HepG2 (cell line): ENCODE measurements around the gene UNC13D. TPM values are rescaled to one million over a fixed set of nuclear protein-coding genes. Genes with fewer than 3 reads are reported as not detected.
A peak's percentile ranks its signal among the peaks of the same experiment; 100 is the strongest.

Experiments
- ADNP ChIP-seq: sonication (generic); formaldehyde crosslinking; IDR thresholded peaks from 2 replicates; pipeline ENCODE4 v1.4.0; 2020; ENCODE audit warnings: missing genetic modification reagents
- ATF6 ChIP-seq: sonication (generic); formaldehyde crosslinking; conservative IDR thresholded peaks from 2 replicates; pipeline ENCODE4 v1.4.0; 2020; ENCODE audit warnings: missing genetic modification reagents
- BRCA1 ChIP-seq: sonication (generic); formaldehyde crosslinking; IDR thresholded peaks from 2 replicates; pipeline ENCODE4 v1.4.0; 2020; ENCODE audit warnings: missing genetic modification reagents
- CREB3 ChIP-seq: sonication (generic); formaldehyde crosslinking; IDR thresholded peaks from 2 replicates; pipeline ENCODE4 v1.5.0; 2020; ENCODE audit warnings: missing genetic modification reagents
- ETV5 ChIP-seq: IDR thresholded peaks from 2 replicates; pipeline ENCODE4 v1.6.1; 2018; ENCODE audit warnings: missing biosample characterization, missing genetic modification reagents, inconsistent platforms, borderline replicate concordance
- KMT2A ChIP-seq: sonication (generic); formaldehyde crosslinking; IDR thresholded peaks from 2 replicates; pipeline ENCODE4 v1.4.0; 2020; ENCODE audit warnings: missing genetic modification reagents
- MAZ ChIP-seq, 2 experiments: sonication (generic) in 1 of 2; formaldehyde crosslinking in 1 of 2; IDR thresholded peaks; 2 replicates each; pipeline versions ENCODE4 v1.5.0 to v1.6.1; 2012 to 2020; ENCODE audit warnings: low read depth in 2 of 2, mild to moderate bottlenecking in 2 of 2, borderline replicate concordance in 1 of 2, improper control_type of control experiment in 1 of 2, low read length in 1 of 2, missing genetic modification reagents in 1 of 2, moderate library complexity in 1 of 2
- NR1H2 ChIP-seq: sonication (generic); formaldehyde crosslinking; IDR thresholded peaks from 2 replicates; pipeline ENCODE4 v1.8.1; 2022; ENCODE audit warnings: low read depth, missing genetic modification reagents, borderline replicate concordance
- PPARG ChIP-seq: conservative IDR thresholded peaks from 2 replicates; pipeline ENCODE4 v1.6.1; 2016; ENCODE audit warnings: missing biosample characterization, missing genetic modification reagents
- RCOR2 ChIP-seq: IDR thresholded peaks from 2 replicates; pipeline ENCODE4 v1.6.1; 2016; ENCODE audit warnings: missing biosample characterization, missing genetic modification reagents
- RNF219 ChIP-seq: sonication (generic); formaldehyde crosslinking; IDR thresholded peaks from 2 replicates; pipeline ENCODE4 v1.5.0; 2020; ENCODE audit warnings: mild to moderate bottlenecking, missing genetic modification reagents
- SAP130 ChIP-seq: IDR thresholded peaks from 2 replicates; pipeline ENCODE4 v1.6.1; 2016; ENCODE audit warnings: low read depth
- SIX1 ChIP-seq: sonication (generic); formaldehyde crosslinking; IDR thresholded peaks from 2 replicates; pipeline ENCODE4 v1.4.0; 2020; ENCODE audit warnings: missing genetic modification reagents, borderline replicate concordance
- SNRNP70 ChIP-seq: fragments of 200-400 bp; formaldehyde crosslinking; IDR thresholded peaks from 2 replicates; pipeline ENCODE4 v1.6.1; 2017; ENCODE audit warnings: mild to moderate bottlenecking, low read depth, low read length, moderate library complexity
- ZC3H4 ChIP-seq: sonication (generic); formaldehyde crosslinking; IDR thresholded peaks from 2 replicates; pipeline ENCODE4 v1.4.0; 2020; ENCODE audit warnings: missing genetic modification reagents, borderline replicate concordance
- ZNF251 ChIP-seq: sonication (generic); formaldehyde crosslinking; IDR thresholded peaks from 2 replicates; pipeline ENCODE4 v1.9.0; 2021; ENCODE audit warnings: mild to moderate bottlenecking, missing genetic modification reagents
- ZNF546 ChIP-seq: sonication (generic); formaldehyde crosslinking; conservative IDR thresholded peaks from 2 replicates; pipeline ENCODE4 v1.8.1; 2023; ENCODE audit warnings: mild to moderate bottlenecking, missing genetic modification reagents
- ZNF816 ChIP-seq: sonication (generic); formaldehyde crosslinking; IDR thresholded peaks from 2 replicates; pipeline ENCODE4 v1.8.0; 2022; ENCODE audit warnings: missing genetic modification reagents, mild to moderate bottlenecking, borderline replicate concordance
- polyA plus RNA-seq, 8 experiments: library from polyadenylated mRNA; depleted of rRNA in 3 of 8; stranded (reverse) in 7 of 8; unstranded in 1 of 8; fragments of >200 nt; fragmentation: Illumina TruSeq in 4 of 8; extraction: Trizol in 4 of 8; gene quantifications; 2 replicates each; pipeline versions ENCODE4 v1.2.1 to v1.2.3, GENCODE V29; 2011 to 2016; ENCODE audit warnings: low read depth in 4 of 8, missing spikeins in 1 of 8, mixed read lengths in 1 of 8; ENCODE audit not compliant: insufficient read depth in 1 of 8
- total RNA-seq, 5 experiments: library from RNA; depleted of rRNA; stranded (reverse); fragments of >200 nt; fragmentation: Illumina TruSeq; extraction: Trizol; gene quantifications; 2 replicates each; pipeline ENCODE4 v1.2.3, GENCODE V29; 2016; ENCODE audit warnings: low read depth in 1 of 5
- TF ChIP-seq, protein P1 (sequence below): conservative IDR thresholded peaks from 2 replicates; pipeline ENCODE4 v1.6.1; 2018; ENCODE audit warnings: missing genetic modification reagents
- TF ChIP-seq, protein P2 (sequence below): IDR thresholded peaks from 2 replicates; pipeline ENCODE4 v1.6.1; 2016; ENCODE audit warnings: missing compliant biosample characterization, missing genetic modification reagents, borderline replicate concordance

The UNC13D gene
- total and polyA plus RNA-seq, 2 of the 13 experiments (the other 11 are each of a cell fraction or from before 2014, with no cell fraction given): 29.7 to 42.7 TPM

DNA sequence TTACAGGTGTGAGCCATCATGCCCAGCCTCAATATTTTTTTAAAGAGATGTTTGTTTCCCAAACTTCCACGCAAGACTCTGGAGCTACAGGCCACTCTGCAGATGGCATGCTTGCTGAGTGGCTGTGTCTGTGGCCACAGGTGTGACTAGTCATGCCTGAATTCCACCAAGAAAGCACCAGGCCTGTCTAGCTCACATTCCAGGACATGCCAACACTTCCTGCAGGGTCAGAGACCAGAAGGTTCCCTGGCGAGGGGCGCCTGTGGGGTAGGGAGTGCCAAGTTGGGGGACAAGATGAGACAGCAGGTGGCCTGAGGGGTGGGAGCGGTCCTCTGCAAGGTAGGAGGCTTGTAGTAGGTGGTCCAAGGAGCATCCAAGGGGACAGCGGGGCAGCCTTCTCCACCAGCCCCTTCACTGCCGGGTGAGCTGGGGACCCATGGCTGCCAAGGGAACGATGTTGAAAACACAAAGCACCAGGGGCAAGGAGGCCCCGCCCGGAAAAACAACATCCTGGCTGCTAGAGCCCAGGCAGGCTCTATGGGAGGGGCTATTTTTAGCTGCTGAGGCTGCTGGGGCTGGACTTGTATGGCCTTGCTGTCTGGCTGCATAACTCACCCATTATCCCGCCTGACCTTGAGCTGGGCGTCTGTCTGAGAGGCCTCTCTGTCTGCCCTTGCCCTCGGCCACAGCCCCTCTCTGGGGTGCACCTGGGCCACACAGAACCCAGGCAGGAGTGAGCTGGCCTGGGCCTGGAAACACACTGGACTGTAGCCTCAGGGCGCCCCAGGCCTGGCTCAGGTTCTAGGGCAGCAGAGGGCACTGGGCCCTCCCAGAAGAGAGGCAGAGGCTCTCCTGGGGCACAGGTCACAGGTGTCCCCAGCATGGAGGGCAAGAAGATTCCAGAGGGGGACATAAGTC is 28.5 kb upstream of the UNC13D start (continued):
- no peak for TF ChIP-seq SNRNP70
- peak; percentile 82 for TF ChIP-seq KMT2A (CRISPR knock-in tag)
- peak; percentile 91 for TF ChIP-seq ETV5 (CRISPR knock-in tag)
- TF ChIP-seq ZNF816 (CRISPR knock-in tag): 0 out of 2 replicates have a peak, but pooled peaks have one; percentile 67
- TF ChIP-seq, protein P1, sequence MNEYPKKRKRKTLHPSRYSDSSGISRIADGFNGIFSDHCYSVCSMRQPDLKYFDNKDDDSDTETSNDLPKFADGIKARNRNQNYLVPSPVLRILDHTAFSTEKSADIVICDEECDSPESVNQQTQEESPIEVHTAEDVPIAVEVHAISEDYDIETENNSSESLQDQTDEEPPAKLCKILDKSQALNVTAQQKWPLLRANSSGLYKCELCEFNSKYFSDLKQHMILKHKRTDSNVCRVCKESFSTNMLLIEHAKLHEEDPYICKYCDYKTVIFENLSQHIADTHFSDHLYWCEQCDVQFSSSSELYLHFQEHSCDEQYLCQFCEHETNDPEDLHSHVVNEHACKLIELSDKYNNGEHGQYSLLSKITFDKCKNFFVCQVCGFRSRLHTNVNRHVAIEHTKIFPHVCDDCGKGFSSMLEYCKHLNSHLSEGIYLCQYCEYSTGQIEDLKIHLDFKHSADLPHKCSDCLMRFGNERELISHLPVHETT (CRISPR knock-in tag): peak; percentile 46; the same call in 1 of the 2 replicates
- peak; percentile 93; the same call in 1 of the 2 replicates for TF ChIP-seq MAZ (IDR thresholded peaks at IDR 0.05; ENCODE audit: borderline replicate concordance, low read depth, low read length)
- TF ChIP-seq MAZ (CRISPR knock-in tag; IDR thresholded peaks at IDR 0.05; ENCODE audit: low read depth): peak; percentile 96
- peak; percentile 56; the same call in 1 of the 2 replicates for TF ChIP-seq ADNP (CRISPR knock-in tag)
- TF ChIP-seq, protein P2, sequence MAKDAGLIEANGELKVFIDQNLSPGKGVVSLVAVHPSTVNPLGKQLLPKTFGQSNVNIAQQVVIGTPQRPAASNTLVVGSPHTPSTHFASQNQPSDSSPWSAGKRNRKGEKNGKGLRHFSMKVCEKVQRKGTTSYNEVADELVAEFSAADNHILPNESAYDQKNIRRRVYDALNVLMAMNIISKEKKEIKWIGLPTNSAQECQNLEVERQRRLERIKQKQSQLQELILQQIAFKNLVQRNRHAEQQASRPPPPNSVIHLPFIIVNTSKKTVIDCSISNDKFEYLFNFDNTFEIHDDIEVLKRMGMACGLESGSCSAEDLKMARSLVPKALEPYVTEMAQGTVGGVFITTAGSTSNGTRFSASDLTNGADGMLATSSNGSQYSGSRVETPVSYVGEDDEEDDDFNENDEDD (CRISPR knock-in tag): peak; percentile 59; the same call in 1 of the 2 replicates
- peak; percentile 83 for TF ChIP-seq PPARG
- peak; percentile 54 for TF ChIP-seq RCOR2 (CRISPR knock-in tag)
- peak; percentile 96 for TF ChIP-seq SAP130 (CRISPR knock-in tag)
- no peak for TF ChIP-seq RNF219 (CRISPR knock-in tag)
- TF ChIP-seq ATF6 (CRISPR knock-in tag): no peak
- peak; percentile 94 for TF ChIP-seq CREB3 (CRISPR knock-in tag)
- no peak; the same call in 1 of the 2 replicates for TF ChIP-seq ZNF546
- TF ChIP-seq BRCA1 (CRISPR knock-in tag): peak; percentile 59; the same call in 1 of the 2 replicates
- TF ChIP-seq ZNF251 (CRISPR knock-in tag): no peak
- 0 out of 2 replicates have a peak, but pooled peaks have one; percentile 26 for TF ChIP-seq SIX1 (CRISPR knock-in tag)
- TF ChIP-seq NR1H2 (CRISPR knock-in tag): no peak
- TF ChIP-seq ZC3H4 (CRISPR knock-in tag): no peak; the same call in 1 of the 2 replicates
